GM12865 (cell line): ENCODE measurements around the gene FCHSD2.

ENCODE experiments used
- DNase-seq: peaks from one replicate; pipeline ENCODE4 v3.0.0; 2010; ENCODE audit warnings: low read depth
- H3K4me3 ChIP-seq: 2 replicates; pipeline ENCODE4 v1.5.1; 2011; ENCODE audit warnings: mild to moderate bottlenecking, low read depth, low read length, control low read depth
- TF ChIP-seq, protein P1 (sequence below): IDR thresholded peaks from 2 replicates; pipeline ENCODE4 v1.5.1; 2011; ENCODE audit warnings: low read length, control low read depth, low read depth, inconsistent platforms; ENCODE audit not compliant: insufficient read depth; ENCODE audit errors: missing control alignments

FCHSD2 gene

DNA sequence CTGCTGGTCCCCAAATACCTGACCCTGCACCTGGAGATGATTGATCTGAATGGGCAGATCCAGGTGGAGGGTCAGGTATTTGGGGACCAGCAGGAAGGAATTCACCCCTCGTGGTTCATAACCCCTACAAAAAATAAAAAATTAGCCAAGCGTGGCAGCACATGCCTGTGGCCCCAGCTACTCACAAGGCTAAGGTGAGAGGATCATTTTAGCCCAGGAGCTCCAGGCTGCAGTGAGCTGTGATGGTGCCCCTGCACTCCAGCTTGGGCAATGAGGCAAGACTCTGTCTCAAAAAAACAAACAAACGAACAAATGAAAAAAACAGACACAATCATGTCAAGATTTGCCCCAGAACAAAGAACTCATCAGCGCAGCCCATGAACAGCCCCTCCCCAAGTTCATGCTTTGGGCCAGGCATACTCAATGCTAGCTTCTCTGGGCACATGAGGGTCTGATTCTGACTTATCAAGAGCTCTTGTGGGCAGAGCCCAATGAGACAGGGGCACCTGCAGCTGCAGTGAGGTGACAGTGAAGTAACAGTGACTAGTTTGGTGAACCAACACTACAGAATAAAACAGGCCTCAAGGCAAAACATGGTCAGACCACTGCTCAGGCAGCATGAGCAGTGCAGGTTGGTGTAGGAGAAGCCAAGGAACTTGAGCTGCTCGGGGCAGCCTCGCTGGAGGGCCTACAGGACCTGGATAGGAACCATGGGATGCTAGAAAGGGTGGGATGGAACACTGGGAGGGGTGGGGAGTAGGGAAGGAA lies 10.2 kb upstream of the FCHSD2 start:
- peak; percentile 74 for DNase-seq
- TF ChIP-seq, protein P1, sequence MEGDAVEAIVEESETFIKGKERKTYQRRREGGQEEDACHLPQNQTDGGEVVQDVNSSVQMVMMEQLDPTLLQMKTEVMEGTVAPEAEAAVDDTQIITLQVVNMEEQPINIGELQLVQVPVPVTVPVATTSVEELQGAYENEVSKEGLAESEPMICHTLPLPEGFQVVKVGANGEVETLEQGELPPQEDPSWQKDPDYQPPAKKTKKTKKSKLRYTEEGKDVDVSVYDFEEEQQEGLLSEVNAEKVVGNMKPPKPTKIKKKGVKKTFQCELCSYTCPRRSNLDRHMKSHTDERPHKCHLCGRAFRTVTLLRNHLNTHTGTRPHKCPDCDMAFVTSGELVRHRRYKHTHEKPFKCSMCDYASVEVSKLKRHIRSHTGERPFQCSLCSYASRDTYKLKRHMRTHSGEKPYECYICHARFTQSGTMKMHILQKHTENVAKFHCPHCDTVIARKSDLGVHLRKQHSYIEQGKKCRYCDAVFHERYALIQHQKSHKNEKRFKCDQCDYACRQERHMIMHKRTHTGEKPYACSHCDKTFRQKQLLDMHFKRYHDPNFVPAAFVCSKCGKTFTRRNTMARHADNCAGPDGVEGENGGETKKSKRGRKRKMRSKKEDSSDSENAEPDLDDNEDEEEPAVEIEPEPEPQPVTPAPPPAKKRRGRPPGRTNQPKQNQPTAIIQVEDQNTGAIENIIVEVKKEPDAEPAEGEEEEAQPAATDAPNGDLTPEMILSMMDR: no peak
- H3K4me3 ChIP-seq: peak overlapping the region; percentile 4

DNA sequence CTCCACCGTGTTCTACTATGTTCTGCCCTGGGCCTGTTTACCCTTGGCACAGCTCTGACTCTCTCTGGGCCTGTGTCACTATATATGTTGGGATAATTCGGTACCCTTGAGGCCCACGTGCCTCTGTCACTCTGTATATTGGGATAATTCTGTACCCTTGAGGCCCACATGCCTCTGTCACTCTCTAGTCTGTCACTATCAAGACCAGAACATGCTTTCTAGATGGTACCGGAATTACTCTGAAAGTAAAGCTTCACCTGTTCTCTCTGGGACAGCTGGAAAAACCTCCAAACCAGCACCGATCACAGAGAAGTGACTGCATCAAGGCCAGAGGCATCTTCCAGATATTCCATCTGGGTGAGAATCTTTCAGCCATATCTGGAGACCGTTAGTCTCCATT lies 9.3 kb upstream of the FCHSD2 start:
- no peak for DNase-seq
- TF ChIP-seq, protein P1: no peak
- no peak overlapping the region for H3K4me3 ChIP-seq

GRCh38 chr11:73149105-73149504 lies 7.0 kb upstream of the FCHSD2 start:
- no peak overlapping the region for H3K4me3 ChIP-seq
- DNase-seq: no peak
- TF ChIP-seq, protein P1: no peak

- H3K4me3 ChIP-seq: no peak overlapping the region
- peak; percentile 64 for DNase-seq
- TF ChIP-seq, protein P1: no peak
Observed at GRCh38 chr11:73147771-73148681, 5.9 kb upstream of the FCHSD2 start.

- TF ChIP-seq, protein P1: no peak
- no peak for DNase-seq
- no peak overlapping the region for H3K4me3 ChIP-seq
Observed at GRCh38 chr11:73145986-73146575, 4.0 kb upstream of the FCHSD2 start.

DNA sequence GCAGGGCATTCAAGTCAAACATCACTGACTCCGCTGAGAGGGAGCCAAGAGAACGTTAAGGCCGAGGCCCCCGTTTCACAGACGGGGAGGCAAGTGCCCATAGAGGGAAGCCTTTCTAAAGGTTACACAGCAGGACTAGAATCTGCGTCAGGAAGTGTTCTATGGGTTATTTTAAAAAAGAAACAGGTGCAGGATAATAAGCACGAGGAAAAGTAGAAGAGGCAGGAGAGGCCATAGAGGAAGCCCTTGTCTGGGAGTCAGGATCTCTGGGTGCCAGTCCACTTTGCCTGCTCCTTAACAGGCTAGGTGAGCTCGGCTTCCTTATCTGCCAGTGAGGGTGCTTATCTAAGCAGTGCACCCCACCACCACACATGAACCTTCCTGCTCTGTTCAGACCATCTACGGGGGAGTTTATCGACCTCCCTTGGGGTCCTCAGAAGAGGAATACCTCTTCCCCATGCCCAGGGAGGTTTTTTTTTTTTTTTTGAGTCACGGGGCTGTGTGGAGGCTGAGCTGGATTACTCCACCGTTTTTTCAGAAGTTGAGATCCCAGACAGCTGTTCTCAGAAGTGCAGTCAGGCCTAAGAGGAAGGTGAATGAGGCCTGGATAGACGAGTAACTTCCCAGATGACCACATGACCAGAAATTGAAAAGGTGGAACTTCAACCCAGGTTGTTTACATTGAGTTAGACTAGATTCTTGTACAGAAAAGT lies 1.2 kb upstream of the FCHSD2 start:
- peak; percentile 61 for DNase-seq

More for the DNA sequence above, 1.2 kb upstream of the FCHSD2 start:
- H3K4me3 ChIP-seq: peak overlapping the region; percentile 72
- TF ChIP-seq, protein P1: no peak
